ENCODE measurements around the gene EPS8L3. TPM values are rescaled to one million over a fixed set of nuclear protein-coding genes. Genes with fewer than 3 reads are reported as not detected.
"Not testable (repeated sequence)": the region's sequence is repeated elsewhere in the genome, so short reads cannot be mapped to it uniquely, and the experiment has no call there.

Gene EPS8L3
- total RNA-seq, 2 experiments from 2014 or later: not detected

DNA sequence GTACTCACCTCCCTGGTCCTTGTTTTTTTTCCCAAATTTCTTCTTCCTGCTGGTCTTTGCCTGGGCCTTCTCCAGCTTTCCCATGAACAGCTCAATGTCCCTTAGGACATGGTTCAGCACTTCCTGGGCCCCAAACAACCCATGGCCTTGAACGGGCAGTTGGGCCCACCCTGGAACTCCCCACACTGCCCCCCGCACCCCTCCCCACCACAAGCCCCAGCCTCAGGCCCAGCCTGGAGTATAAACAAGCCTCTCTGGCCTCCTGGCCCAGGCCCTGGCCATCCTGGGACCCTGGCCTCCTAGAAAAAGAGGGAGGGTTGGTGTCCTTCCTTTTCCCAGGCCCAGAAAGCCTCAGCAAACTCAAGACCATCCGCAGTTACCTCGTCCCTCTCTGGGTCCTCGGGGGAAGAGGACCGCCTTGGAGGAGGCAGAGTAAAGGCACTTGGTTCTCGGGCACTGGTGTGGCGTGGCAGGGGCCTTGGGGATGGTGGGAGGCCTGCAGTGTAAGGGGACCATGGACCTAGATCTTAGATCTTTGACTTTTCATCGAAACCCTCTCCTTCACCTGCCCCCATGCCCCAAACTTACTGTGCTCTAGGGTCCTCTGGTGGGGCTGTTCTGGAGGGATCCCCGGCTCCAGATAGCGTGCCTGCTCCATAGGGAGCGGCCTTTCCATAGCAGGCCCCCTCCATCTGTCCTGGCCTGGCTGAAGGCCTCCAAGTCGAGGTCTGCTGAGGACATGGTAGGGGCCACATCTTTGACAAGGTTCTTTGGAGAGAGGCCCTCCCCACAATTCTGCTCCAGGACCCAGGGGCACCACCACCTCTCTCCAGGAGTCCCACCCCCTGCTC lies 5.6 kb downstream of the EPS8L3 start:
- POLR2A ChIA-PET: no interaction called here
- CTCF ChIA-PET: no interaction called here

DNA sequence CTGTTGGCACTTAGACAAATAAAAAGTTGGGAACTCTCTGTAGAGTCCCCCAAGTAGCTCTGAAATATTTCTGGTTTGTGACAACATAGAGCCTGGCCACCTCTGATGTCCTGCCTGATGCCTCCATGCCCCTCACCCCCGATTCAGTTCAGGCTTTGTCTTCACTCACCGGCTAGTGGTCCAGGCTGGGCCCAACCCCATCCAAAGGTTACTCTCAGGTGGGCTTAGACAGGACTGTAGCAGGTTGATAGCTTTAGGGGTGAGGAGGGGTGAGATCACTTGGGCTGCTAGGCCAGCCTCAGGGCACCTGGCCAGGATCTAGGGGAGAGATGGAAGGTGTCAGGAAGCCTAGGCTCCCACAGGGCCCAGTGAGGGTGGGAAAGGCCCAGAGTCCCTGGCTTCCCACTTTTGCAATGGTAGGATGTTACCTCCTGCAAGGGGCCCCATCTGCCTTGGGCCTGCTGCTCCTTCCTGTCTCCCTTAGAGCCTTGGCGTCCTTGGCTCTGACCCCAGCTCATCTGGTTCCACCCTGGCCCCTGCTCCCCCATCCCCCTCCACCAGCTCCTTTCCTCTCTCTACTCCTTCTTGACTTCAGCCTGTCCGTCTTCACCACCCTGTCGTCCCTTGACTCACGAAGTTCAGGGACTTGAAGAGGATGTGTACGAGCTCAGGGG lies 6.7 kb downstream of the EPS8L3 start:
- ChIA-PET POLR2A (no interaction called here), CTCF (no interaction called here)

- POLR2A ChIA-PET, CTCF ChIA-PET: not testable (repeated sequence)
Measured at GRCh38 chr1:109756325-109756724, 7.4 kb downstream of the EPS8L3 start.

GRCh38 chr1:109754738-109755137 lies 9.0 kb downstream of the EPS8L3 start:
- ChIA-PET POLR2A (no interaction called here), CTCF (no interaction called here)

DNA sequence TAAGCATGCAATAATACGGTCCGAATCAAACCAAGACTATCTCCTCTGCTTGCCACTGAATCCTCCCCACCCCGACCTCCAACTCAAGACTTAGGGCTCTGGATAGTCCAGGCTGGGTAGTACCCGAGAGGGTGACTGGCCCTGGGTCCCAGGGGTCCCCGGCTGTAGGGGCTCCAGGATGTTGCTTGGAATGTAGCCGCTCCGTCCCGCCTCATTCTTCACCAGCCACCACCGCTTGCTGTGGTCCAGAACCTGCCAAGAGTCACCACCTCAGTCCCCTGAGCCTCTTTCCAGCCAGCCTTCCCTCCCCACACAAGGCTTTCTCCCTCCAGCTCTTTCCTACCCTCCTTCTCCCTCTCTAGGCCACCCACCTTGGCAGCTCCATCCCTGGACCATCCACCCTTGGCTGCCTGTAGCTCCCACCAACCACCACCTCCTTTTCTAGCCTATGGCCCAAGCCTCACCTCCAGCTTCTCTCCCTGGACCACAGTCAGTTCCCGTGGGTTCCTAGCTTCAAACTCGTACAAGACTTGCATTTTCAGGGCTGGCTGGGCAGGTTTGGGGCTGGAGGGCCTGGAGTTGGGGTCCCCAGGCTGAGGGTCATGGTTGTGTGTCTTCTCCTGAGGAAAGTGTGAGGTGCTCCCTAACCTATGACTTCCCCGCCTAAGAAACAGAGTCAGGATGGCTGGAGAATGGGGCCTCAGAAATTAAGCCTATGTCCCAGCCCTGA lies 12.0 kb downstream of the EPS8L3 start:
- POLR2A ChIA-PET: no interaction called here

GRCh38 chr1:109750920-109751319 lies 12.8 kb downstream of the EPS8L3 start:
- POLR2A ChIA-PET: no interaction called here
- CTCF ChIA-PET: no interaction called here

More for the DNA sequence above, 12.0 kb downstream of the EPS8L3 start:
- CTCF ChIA-PET: no interaction called here

DNA sequence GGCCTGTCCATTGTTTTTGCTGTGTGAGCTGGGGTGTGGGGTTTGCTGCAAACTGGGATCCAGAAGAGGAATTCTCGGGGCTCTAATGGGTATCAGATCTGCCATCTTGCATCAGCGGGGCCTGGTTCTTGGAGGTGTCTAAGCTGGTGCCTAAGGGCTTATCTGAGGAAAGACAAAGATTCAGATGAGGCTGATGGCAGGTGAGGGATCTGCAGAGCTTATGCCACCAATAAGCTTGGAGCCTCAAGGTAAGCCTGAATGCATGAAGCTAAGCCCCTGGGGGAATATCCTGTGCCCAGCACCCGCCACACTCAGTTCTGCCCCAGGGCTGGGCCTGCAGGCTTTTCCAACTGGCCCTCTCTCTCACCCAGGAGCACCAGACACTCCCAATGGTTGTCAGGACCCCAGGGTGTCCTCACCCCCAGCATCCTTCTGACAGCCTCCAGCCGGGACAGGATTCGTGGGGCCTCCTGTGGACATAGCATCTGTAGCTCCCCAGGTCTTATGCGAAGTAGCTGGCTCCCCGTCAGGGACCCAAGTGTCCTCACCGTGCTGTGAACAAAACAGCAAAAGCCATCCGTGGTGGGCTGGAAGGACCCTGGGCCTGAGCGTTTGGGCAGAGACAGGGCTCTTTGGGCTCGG lies 13.4 kb downstream of the EPS8L3 start:
- ChIA-PET POLR2A (no interaction called here), CTCF (no interaction called here)

DNA sequence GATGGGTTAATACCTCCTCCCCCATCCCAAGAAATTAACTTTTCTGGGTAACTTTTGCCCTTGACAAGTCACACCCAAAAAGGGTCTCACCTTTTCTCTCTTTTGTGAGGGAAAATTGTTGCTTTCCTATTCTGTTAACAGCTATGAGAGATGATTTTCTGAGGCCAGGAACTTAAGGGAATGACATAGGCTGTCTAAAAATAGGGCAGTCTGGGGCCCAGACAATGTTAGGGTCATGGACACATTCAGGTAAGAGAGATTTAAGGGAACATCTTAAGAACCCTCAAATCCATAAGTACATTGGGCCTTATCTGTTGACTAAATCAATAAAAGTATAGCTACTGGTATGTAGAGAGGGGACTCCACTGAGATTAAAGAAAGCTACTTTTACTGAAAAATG lies 14.5 kb downstream of the EPS8L3 start:
- POLR2A ChIA-PET: no interaction called here

DNA sequence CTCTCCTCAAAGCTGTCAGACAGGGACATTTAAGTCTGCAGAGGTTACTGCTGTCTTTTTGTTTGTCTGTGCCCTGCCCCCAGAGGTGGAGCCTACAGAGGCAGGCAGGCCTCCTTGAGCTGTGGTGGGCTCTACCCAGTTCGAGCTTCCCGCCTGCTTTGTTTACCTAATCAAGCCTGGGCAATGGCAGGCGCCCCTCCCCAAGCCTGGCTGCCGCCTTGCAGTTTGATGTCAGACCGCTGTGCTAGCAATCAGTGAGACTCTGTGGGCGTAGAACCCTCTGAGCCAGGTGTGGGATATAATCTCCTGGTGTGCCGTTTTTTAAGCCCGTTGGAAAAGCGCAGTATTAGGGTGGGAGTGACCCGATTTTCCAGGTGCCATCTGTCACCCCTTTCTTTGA lies 15.4 kb downstream of the EPS8L3 start:
- POLR2A ChIA-PET: not testable (repeated sequence)

More for the DNA sequence above, 14.5 kb downstream of the EPS8L3 start:
- CTCF ChIA-PET: no interaction called here

DNA sequence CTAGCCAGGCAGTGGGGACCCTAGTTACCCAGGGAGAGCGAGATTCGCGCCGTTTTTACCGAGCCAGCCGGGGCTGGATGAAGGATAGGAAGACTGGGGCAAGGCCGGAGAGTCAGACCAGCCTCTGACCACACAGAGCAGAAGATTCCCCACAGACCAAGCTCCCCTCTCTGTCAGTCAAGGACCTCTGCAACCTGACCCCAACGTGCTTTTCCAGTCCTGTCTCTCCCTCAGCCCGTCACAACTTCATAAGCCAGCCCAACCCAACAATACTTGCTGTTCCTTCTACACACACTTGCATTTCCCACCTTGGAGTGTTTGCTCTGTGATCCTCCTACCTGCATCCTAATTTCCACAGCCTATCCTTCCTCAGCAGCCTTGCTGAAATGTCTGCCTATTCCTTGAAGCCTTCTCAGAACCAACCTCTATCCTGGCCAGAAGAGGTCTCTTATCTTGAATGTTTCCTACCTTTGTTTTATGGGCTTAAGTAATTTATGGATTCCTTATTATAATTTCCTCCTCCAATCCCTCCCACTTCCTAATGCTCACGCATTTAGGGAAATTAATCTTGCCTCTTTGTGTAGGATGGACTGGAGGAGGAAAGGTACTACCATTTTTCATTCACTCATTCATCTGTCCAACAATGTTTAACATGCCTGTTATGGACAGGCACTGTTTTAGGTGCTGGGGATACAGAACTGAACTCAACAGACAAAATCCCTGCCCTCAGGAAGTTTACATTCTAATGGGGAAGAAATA lies 22.9 kb downstream of the EPS8L3 start, which contains the start of gene GSTM3:
GSTM3 (minus strand) TSS at position 424 of the 759 bp plus-strand sequence. CDS start 751 bp downstream, outside the sequence.
- CTCF ChIA-PET: no interaction called here
- POLR2A ChIA-PET: no interaction called here

More for the DNA sequence above, 15.4 kb downstream of the EPS8L3 start:
- CTCF ChIA-PET: not testable (repeated sequence)

- CTCF ChIA-PET: interaction anchor here (1.0 kb wide), 1 partner anchor 22 kb away, joined by 3 read pairs; no protein-coding TSS in a partner anchor
- POLR2A ChIA-PET: no interaction called here
Measured at GRCh38 chr1:109739738-109740614, 23.7 kb downstream of the EPS8L3 start.

GRCh38 chr1:109733236-109733870 lies 30.4 kb downstream of the EPS8L3 start:
- ChIA-PET POLR2A (no interaction called here), CTCF (interaction anchor here (0.7 kb wide), 1 partner anchor 251 kb away, joined by 3 read pairs; no protein-coding TSS in a partner anchor)

DNA sequence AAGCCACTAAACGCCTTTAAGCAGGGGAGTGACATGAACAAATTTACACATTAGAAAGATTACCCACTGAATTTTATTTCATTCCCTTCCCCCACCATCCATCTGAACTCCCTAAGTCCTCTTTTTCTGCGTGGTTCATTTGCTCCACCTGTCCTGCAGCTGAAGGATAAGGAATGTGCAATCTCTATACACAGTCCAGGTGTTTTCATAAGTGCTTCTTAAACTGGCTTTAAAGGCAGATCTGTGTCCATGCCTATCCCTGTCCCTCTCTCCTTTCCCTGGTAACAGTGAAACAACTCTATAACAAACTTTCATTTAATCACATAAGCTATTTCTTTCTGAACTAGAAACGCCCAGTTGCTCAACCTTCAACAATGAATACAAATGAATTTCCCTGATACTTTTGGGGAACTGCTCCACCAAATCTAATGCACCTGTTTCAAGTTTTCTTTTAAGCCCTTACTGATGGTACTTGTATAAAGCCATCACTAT lies 31.3 kb downstream of the EPS8L3 start:
- POLR2A ChIA-PET: no interaction called here
- CTCF ChIA-PET: interaction anchor here (0.5 kb wide), 1 partner anchor 295 kb away, joined by 3 read pairs; no protein-coding TSS in a partner anchor

- ChIA-PET POLR2A (no interaction called here), CTCF (no interaction called here)
Measured at GRCh38 chr1:109730666-109731065, 33.1 kb downstream of the EPS8L3 start.

GRCh38 chr1:109728870-109729269 lies 34.9 kb downstream of the EPS8L3 start:
- CTCF ChIA-PET: no interaction called here
- POLR2A ChIA-PET: no interaction called here

DNA sequence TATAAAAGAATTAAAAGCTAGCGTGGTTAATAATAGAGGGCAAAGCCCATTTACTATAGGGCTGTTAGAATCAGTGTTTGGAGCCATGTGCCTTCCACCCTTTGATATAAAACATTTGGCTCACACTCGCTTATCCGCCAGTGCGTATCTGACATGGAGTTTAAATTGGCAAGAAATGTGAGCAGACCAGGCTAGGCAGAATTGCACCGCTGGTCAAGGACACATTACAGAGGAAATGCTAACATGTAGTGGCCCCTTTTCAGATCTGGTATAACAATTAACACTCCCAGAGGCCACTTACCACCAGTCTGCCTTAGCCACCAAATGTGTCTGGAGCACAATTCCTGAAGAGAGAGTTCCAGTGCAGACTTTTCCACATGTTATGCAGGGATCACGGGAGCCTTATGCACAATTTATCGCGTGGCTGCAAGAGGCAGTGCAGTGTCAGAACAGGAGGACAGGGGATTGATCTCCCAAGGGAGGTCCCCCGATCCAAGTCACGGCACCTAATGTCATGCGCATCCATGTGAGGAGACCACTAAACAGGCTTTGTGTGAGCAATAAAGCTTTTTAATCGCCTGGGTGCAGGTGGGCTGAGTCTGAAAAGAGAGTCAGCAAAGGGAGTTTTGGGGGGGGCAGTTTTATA lies 36.9 kb downstream of the EPS8L3 start:
- CTCF ChIA-PET: no interaction called here
- POLR2A ChIA-PET: no interaction called here

- CTCF ChIA-PET: no interaction called here
- POLR2A ChIA-PET: no interaction called here
Measured at GRCh38 chr1:109726007-109726406, 37.7 kb downstream of the EPS8L3 start.
